Hematopoietic multipotent progenitor cell treated with erythropoietin and hydrocortisone succinate and interleukin-3 and kit ligand, for 8 days (in vitro differentiated cells): ENCODE results near the gene CHRND.

ENCODE experiments used
- DNase-seq: peaks from one replicate; pipeline ENCODE4 v3.0.0-alpha.2; 2015

The CHRND gene

GRCh38 chr2:232525791-232526371 lies at the start of gene CHRND:
Gene CHRND, plus strand, starts transcription at chr2:232526160. Its CDS starts 56 bp downstream, at chr2:232526216.
- no peak for DNase-seq

- DNase-seq = no peak
Observed at GRCh38 chr2:232476791-232477190, 49.2 kb upstream of the CHRND start.

GRCh38 chr2:232477751-232478510 lies 48.0 kb upstream of the CHRND start:
- DNase-seq = no peak

GRCh38 chr2:232478571-232479340 lies 47.2 kb upstream of the CHRND start:
- DNase-seq = no peak

GRCh38 chr2:232479341-232480200 lies 46.4 kb upstream of the CHRND start:
- no peak for DNase-seq

- DNase-seq = no peak
Observed at GRCh38 chr2:232480201-232481190, 45.5 kb upstream of the CHRND start.

GRCh38 chr2:232481322-232482140 lies 44.4 kb upstream of the CHRND start:
- DNase-seq = no peak

- DNase-seq = no peak
Observed at GRCh38 chr2:232482301-232483238, 43.4 kb upstream of the CHRND start.

- no peak for DNase-seq
Observed at GRCh38 chr2:232483311-232483922, 42.5 kb upstream of the CHRND start.

- no peak for DNase-seq
Observed at GRCh38 chr2:232483923-232484627, 41.9 kb upstream of the CHRND start.

- DNase-seq = no peak
Observed at GRCh38 chr2:232484628-232485347, 41.2 kb upstream of the CHRND start.

GRCh38 chr2:232485348-232485756 lies 40.6 kb upstream of the CHRND start:
- no peak for DNase-seq

GRCh38 chr2:232485757-232486557 lies 40.0 kb upstream of the CHRND start:
- no peak for DNase-seq

- no peak for DNase-seq
Observed at GRCh38 chr2:232486558-232487384, 39.2 kb upstream of the CHRND start.

- DNase-seq = no peak
Observed at GRCh38 chr2:232487385-232488096, 38.4 kb upstream of the CHRND start, which contains the start of gene ECEL1. Gene ECEL1, minus strand, starts transcription at chr2:232487834. Its CDS starts 1,181 bp downstream, at chr2:232486653.
